Esophagus squamous epithelium (tissue), 4 donors: ENCODE measurements around the gene ADAMTS7.

Experiments
- POLR2A ChIP-seq, 4 donors: fragments of 450-650 bp; IDR thresholded peaks; one replicate each; pipeline ENCODE4 v1.6.1; 2017; ENCODE audit warnings: antibody characterized with exemption in 4 of 4, mild to moderate bottlenecking in 4 of 4, moderate library complexity in 3 of 4
- TF ChIP-seq, protein P1 (sequence below), 6 experiments: fragments of 450-650 bp in 4 of 6; fragments of 200-600 bp in 2 of 6; sonication (generic) in 2 of 6; IDR thresholded peaks; one replicate each; pipeline ENCODE4 v1.5.1; 2016 to 2019; ENCODE audit warnings: antibody characterized with exemption in 6 of 6, mild to moderate bottlenecking in 4 of 6, moderate library complexity in 4 of 6

DNA sequence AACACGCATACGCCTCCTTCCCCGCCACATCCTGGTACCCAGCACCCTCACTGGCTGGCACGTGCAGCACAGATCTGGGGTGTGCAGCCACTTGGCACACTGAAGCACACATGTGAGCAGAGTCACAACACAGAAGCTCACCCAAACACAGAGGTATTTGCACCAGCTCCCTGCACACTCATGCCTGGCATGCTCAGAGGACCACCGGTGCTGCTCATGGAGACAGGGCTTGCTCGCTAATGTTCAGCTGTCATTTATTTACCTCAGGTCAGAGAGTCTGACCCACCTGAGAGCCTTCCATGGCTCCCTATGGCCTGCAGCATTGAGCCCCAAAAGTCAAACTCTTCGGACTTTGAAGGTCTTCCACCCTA, 70.4 kb downstream of the ADAMTS7 start:
- TF ChIP-seq, protein P1, sequence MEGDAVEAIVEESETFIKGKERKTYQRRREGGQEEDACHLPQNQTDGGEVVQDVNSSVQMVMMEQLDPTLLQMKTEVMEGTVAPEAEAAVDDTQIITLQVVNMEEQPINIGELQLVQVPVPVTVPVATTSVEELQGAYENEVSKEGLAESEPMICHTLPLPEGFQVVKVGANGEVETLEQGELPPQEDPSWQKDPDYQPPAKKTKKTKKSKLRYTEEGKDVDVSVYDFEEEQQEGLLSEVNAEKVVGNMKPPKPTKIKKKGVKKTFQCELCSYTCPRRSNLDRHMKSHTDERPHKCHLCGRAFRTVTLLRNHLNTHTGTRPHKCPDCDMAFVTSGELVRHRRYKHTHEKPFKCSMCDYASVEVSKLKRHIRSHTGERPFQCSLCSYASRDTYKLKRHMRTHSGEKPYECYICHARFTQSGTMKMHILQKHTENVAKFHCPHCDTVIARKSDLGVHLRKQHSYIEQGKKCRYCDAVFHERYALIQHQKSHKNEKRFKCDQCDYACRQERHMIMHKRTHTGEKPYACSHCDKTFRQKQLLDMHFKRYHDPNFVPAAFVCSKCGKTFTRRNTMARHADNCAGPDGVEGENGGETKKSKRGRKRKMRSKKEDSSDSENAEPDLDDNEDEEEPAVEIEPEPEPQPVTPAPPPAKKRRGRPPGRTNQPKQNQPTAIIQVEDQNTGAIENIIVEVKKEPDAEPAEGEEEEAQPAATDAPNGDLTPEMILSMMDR (IDR thresholded peaks at IDR 0.05) = no peak
- no peak for TF ChIP-seq POLR2A (IDR thresholded peaks at IDR 0.05)
